Thyroid gland (tissue), 4 donors: ENCODE measurements around the gene TMEM51. TPM values are rescaled to one million over a fixed set of nuclear protein-coding genes. Genes with fewer than 3 reads are reported as not detected.

Source experiments
- DNase-seq, 2 donors: peaks; one replicate each; pipeline ENCODE4 v3.0.0-alpha.2; 2019
- H3K27ac ChIP-seq, 3 donors: fragments of 200-600 bp; sonication (generic); 1 replicate in 2 of 3; 2 replicates in 1 of 3; pipeline ENCODE4 v1.5.1; 2016 to 2019; ENCODE audit warnings: mild to moderate bottlenecking in 1 of 3, moderate library complexity in 1 of 3
- H3K27me3 ChIP-seq: fragments of 200-600 bp; sonication (generic); one replicate; pipeline ENCODE4 v1.5.1; 2019
- H3K36me3 ChIP-seq, 2 donors: fragments of 200-600 bp; sonication (generic); one replicate each; pipeline ENCODE4 v1.5.1; 2016 to 2019
- H3K4me1 ChIP-seq, 2 donors: fragments of 200-600 bp; sonication (generic); one replicate each; pipeline ENCODE4 v1.5.1; 2017 to 2019
- H3K4me3 ChIP-seq, 3 donors: fragments of 200-600 bp; sonication (generic); replicated peaks in 1 of 3; 1 replicate in 2 of 3; 2 replicates in 1 of 3; pipeline ENCODE4 v1.5.1; 2016; ENCODE audit warnings: mild to moderate bottlenecking in 1 of 3
- H3K9me3 ChIP-seq: fragments of 200-600 bp; sonication (generic); one replicate; pipeline ENCODE4 v1.5.1; 2017
- POLR2A ChIP-seq, 2 donors: fragments of 450-650 bp; IDR thresholded peaks; one replicate each; pipeline ENCODE4 v1.6.1; 2017; ENCODE audit warnings: antibody characterized with exemption in 2 of 2, mild to moderate bottlenecking in 2 of 2, moderate library complexity in 1 of 2
- WGBS, 2 donors: methylation state at CpG; one replicate each; pipeline ENCODE4 v1.1.5; 2017; 5-methylcytosine and 5-hydroxymethylcytosine counted together
- intact Hi-C: fragments of 100-400 bp; cut with DNase I; formaldehyde crosslinking; loops from one replicate; pipeline ENCODE4 v1.15.1; 2023
- total RNA-seq, 4 donors: library from RNA; depleted of rRNA; stranded (reverse); fragments of >200 nt; gene quantifications; one replicate each; pipeline ENCODE4 v1.2.3, GENCODE V29; 2016
- TF ChIP-seq, protein P1 (sequence below), 6 experiments: fragments of 200-600 bp in 3 of 6; fragments of 450-650 bp in 3 of 6; sonication (generic) in 3 of 6; IDR thresholded peaks; one replicate each; pipeline ENCODE4 v1.5.1; 2016 to 2019; ENCODE audit warnings: antibody characterized with exemption in 6 of 6, mild to moderate bottlenecking in 2 of 6, inconsistent platforms in 1 of 6, moderate library complexity in 1 of 6

The TMEM51 gene
- total RNA-seq, 4 donors from 2014 or later: 3.7 to 12.0 (median 6.4) TPM

DNA sequence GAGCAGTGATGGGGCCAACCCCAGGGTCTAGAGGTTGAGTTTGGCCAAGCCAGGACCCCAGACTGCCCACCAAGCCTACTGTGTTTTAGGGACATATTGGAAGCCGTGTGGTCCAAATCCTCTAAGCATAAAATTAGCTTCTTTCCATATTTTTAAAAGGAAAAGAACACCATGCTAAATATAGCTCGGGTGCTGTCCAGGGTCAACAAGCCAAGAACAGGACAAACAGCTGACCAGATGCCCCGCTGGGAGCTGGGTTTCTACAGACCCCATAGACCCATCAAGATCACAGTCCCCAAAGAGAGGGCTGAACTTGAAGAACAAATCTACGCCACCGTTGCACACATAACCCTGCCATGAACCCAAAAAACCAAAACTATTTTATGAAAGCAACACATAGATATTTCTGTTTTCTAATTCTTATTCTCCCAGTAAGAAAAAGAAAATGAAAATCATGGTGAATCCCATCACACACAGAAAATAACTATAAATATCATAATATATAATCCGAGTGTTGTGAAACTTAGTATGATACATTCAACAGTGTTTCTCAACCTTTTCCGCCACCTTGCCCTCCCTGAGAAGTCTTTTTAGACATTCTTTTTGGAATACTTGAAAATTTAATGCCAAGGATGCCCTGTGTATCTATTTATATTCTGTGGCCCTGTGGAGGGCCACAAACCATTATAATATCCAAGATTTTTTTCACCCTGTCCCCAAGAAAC is 57.3 kb downstream of the TMEM51 start:
- H3K27ac ChIP-seq: no peak overlapping the region
- no peaks in the 10 kb centered on the region for H3K9me3 ChIP-seq
- TF ChIP-seq POLR2A (IDR thresholded peaks at IDR 0.05): no peak
- TF ChIP-seq, protein P1, sequence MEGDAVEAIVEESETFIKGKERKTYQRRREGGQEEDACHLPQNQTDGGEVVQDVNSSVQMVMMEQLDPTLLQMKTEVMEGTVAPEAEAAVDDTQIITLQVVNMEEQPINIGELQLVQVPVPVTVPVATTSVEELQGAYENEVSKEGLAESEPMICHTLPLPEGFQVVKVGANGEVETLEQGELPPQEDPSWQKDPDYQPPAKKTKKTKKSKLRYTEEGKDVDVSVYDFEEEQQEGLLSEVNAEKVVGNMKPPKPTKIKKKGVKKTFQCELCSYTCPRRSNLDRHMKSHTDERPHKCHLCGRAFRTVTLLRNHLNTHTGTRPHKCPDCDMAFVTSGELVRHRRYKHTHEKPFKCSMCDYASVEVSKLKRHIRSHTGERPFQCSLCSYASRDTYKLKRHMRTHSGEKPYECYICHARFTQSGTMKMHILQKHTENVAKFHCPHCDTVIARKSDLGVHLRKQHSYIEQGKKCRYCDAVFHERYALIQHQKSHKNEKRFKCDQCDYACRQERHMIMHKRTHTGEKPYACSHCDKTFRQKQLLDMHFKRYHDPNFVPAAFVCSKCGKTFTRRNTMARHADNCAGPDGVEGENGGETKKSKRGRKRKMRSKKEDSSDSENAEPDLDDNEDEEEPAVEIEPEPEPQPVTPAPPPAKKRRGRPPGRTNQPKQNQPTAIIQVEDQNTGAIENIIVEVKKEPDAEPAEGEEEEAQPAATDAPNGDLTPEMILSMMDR (IDR thresholded peaks at IDR 0.05): no peak
- H3K4me1 ChIP-seq: peaks cover 21 to 27% of the 10 kb centered on the region in 2 donors
- H3K36me3 ChIP-seq: no peaks in the 10 kb centered on the region
- intact Hi-C loops: no loop called here
- WGBS, 2 donors: 85 to 88% methylated on average over 7 of the region's 7 CpGs
- no peak for DNase-seq
- no peak overlapping the region for H3K4me3 ChIP-seq
- no peaks in the 10 kb centered on the region for H3K27me3 ChIP-seq

GRCh38 chr1:15211424-15211823 is 57.9 kb downstream of the TMEM51 start:
- TF ChIP-seq, protein P1 (IDR thresholded peaks at IDR 0.05): no peak
- no peak for TF ChIP-seq POLR2A (IDR thresholded peaks at IDR 0.05)
- WGBS, 2 donors: 92 to 94% methylated on average over 3 of the region's 3 CpGs
- Histone ChIP-seq H3K36me3 (no peaks in the 10 kb centered on the region), H3K27ac (no peak overlapping the region), H3K9me3 (no peaks in the 10 kb centered on the region), H3K4me3 (no peak overlapping the region), H3K27me3 (no peaks in the 10 kb centered on the region), H3K4me1 (peaks cover 21 to 27% of the 10 kb centered on the region in 2 donors)
- no peak for DNase-seq
- intact Hi-C loops: no loop called here

DNA sequence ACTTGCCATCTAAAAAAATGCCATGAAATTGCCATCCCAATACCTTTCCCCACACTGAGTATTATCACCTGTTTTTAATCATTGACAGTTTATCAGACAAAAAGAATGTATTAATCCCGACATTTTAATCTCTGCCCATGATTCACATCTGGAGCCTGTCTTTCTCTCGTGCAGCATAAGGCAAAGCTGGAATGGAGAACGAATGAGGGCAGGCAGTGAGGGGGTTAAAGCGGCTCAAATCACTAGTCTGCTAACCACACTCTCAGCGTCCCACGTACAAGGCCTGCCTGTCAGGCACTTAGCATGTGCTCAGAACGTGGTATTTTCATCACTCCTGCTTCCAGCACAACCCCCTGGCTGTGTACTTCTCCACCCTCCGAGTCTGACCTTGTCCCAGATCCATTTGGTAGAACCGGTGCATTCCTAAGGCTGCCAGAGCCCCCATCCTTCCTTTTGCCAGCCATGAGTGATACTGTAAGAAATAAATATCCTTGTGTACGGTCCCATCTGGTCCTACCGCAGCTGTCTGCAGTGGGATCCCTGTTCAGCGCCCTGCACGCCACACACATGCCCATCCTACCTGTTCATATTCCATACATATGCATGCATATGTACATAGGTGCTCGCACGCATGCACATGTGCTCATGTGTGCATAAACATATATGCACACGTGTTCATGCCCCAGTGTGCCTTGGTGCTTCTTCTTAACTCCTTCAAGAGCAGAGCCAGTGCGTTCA is 58.8 kb downstream of the TMEM51 start:
- intact Hi-C loops: no loop called here
- peaks cover 18 to 20% of the 10 kb centered on the region in 2 donors for H3K4me1 ChIP-seq

DNA sequence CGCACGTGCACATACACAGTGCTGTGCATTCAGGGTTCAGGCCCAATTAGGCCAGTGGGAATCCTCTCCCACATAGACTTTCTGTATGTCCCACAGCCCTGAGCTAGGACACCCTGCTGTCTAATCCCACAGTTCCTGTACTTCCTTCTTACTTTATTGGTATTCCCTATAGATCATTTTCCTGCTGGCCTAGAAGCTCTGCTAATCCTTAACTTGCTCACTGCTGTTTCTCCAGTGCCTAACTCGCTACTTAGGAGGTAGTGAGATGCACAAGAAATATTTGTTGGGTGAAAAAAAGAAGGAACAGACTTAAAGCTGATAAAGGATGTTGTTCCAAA is 59.4 kb downstream of the TMEM51 start:
- 92 to 93% methylated on average over 3 of the region's 3 CpGs for WGBS, 2 donors
- Histone ChIP-seq H3K27me3 (no peaks in the 10 kb centered on the region), H3K36me3 (no peaks in the 10 kb centered on the region), H3K4me1 (peaks cover 13 to 16% of the 10 kb centered on the region in 2 donors), H3K27ac (peak overlapping the region in 1 of 3 donors; percentile 18), H3K4me3 (no peak overlapping the region), H3K9me3 (no peaks in the 10 kb centered on the region)
- intact Hi-C loops: no loop called here
- DNase-seq: no peak
- TF ChIP-seq, protein P1 (IDR thresholded peaks at IDR 0.05): no peak
- no peak for TF ChIP-seq POLR2A (IDR thresholded peaks at IDR 0.05)

More for the DNA sequence above, 58.8 kb downstream of the TMEM51 start:
- TF ChIP-seq, protein P1 (IDR thresholded peaks at IDR 0.05): no peak
- no peak for TF ChIP-seq POLR2A (IDR thresholded peaks at IDR 0.05)
- H3K4me3 ChIP-seq: no peak overlapping the region
- H3K27ac ChIP-seq: no peak overlapping the region
- H3K36me3 ChIP-seq: no peaks in the 10 kb centered on the region
- no peaks in the 10 kb centered on the region for H3K9me3 ChIP-seq
- WGBS, 2 donors: 79 to 88% methylated on average over 17 of the region's 17 CpGs
- DNase-seq: no peak
- H3K27me3 ChIP-seq: no peaks in the 10 kb centered on the region

GRCh38 chr1:15213341-15213821 is 59.8 kb downstream of the TMEM51 start:
- TF ChIP-seq, protein P1 (IDR thresholded peaks at IDR 0.05): no peak
- TF ChIP-seq POLR2A (IDR thresholded peaks at IDR 0.05): no peak
- 41 to 43% methylated on average over 7 of the region's 7 CpGs for WGBS, 2 donors
- peak; percentile 41 to 53 for DNase-seq
- no peaks in the 10 kb centered on the region for H3K27me3 ChIP-seq
- no peak overlapping the region for H3K4me3 ChIP-seq
- H3K9me3 ChIP-seq: no peaks in the 10 kb centered on the region
- H3K36me3 ChIP-seq: no peaks in the 10 kb centered on the region
- H3K27ac ChIP-seq: peak overlapping the region in 1 of 3 donors; percentile 18
- peaks cover 8 to 11% of the 10 kb centered on the region in 2 donors for H3K4me1 ChIP-seq
- intact Hi-C loops: no loop called here
